Astrocyte (in vitro differentiated cells and primary cell): ENCODE measurements around the gene GUCY2D.

ENCODE experiments used
- EZH2 ChIP-seq: IDR thresholded peaks from 2 replicates; pipeline ENCODE4 v1.6.1; 2012; ENCODE audit warnings: mild to moderate bottlenecking, low read length, inconsistent platforms; ENCODE audit not compliant: insufficient read depth
- TF ChIP-seq, protein P1 (sequence below): IDR thresholded peaks from 2 replicates; pipeline ENCODE4 v1.5.1; 2011; ENCODE audit warnings: low read depth, mild to moderate bottlenecking, inconsistent platforms, low read length, moderate library complexity; ENCODE audit not compliant: insufficient read depth

- TF ChIP-seq, protein P1, sequence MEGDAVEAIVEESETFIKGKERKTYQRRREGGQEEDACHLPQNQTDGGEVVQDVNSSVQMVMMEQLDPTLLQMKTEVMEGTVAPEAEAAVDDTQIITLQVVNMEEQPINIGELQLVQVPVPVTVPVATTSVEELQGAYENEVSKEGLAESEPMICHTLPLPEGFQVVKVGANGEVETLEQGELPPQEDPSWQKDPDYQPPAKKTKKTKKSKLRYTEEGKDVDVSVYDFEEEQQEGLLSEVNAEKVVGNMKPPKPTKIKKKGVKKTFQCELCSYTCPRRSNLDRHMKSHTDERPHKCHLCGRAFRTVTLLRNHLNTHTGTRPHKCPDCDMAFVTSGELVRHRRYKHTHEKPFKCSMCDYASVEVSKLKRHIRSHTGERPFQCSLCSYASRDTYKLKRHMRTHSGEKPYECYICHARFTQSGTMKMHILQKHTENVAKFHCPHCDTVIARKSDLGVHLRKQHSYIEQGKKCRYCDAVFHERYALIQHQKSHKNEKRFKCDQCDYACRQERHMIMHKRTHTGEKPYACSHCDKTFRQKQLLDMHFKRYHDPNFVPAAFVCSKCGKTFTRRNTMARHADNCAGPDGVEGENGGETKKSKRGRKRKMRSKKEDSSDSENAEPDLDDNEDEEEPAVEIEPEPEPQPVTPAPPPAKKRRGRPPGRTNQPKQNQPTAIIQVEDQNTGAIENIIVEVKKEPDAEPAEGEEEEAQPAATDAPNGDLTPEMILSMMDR = no peak
- TF ChIP-seq EZH2 = no peak
Measured at GRCh38 chr17:8066841-8067775, 64.7 kb downstream of the GUCY2D start.
